MCF 10A (cell line): Measurements from ENCODE around the gene SLC17A9. TPM values are rescaled to one million over a fixed set of nuclear protein-coding genes. Genes with fewer than 3 reads are reported as not detected.

Source experiments
- BruUV-seq: library from RNA; stranded (reverse); fragments of 400-500 nt; replicated peaks from 2 replicates; lab custom pipeline; 2021; lab: Mats Ljungman, UMichigan
- CTCF ChIA-PET: fragments of 300-600 bp; sonication (Branson Sonifier 250); formaldehyde crosslinking; extraction: SDS; loops from one replicate; lab custom pipeline; 2021; ENCODE audit warnings: antibody characterized with exemption, inconsistent platforms; lab: Yijun Ruan, JAX
- POLR2A ChIA-PET: fragments of 300-600, 350-650 bp; sonication (Branson Sonifier 250); formaldehyde crosslinking; extraction: SDS; loops from one replicate; lab custom pipeline; 2020; ENCODE audit warnings: antibody characterized with exemption, inconsistent platforms; lab: Yijun Ruan, JAX
- DNase-seq: peaks from one replicate; pipeline ENCODE4 v3.0.0-alpha.2; 2018; ENCODE audit not compliant: unreplicated experiment
- H3K27ac Mint-ChIP-seq: one replicate; pipeline ENCODE4 v1.8.0; 2022; ENCODE audit warnings: mild to moderate bottlenecking, low read depth, mixed read lengths; ENCODE audit not compliant: unreplicated experiment
- H3K27me3 Mint-ChIP-seq: one replicate; pipeline ENCODE4 v1.8.0; 2022; ENCODE audit warnings: mixed read lengths; ENCODE audit not compliant: insufficient read depth, unreplicated experiment
- H3K36me3 Mint-ChIP-seq: one replicate; pipeline ENCODE4 v1.8.0; 2022; ENCODE audit warnings: mild to moderate bottlenecking, moderate library complexity, mixed read lengths; ENCODE audit not compliant: insufficient read depth, unreplicated experiment
- H3K4me1 Mint-ChIP-seq: one replicate; pipeline ENCODE4 v1.8.0; 2022; ENCODE audit warnings: mixed read lengths; ENCODE audit not compliant: insufficient read depth, unreplicated experiment
- H3K4me3 Mint-ChIP-seq: one replicate; pipeline ENCODE4 v1.8.0; 2022; ENCODE audit warnings: mild to moderate bottlenecking, moderate library complexity, mixed read lengths; ENCODE audit not compliant: unreplicated experiment
- H3K9me3 Mint-ChIP-seq: one replicate; pipeline ENCODE4 v1.8.0; 2022; ENCODE audit warnings: mixed read lengths; ENCODE audit not compliant: unreplicated experiment
- intact Hi-C: fragments of 100-400 bp; cut with micrococcal nuclease; formaldehyde crosslinking; loops from 2 replicates; pipeline ENCODE4 v1.14.1; 2022
- total RNA-seq: library from RNA; stranded (reverse); gene quantifications from 2 replicates; pipeline ENCODE4 v1.2.3, GENCODE V29; 2022
- TF ChIP-seq, protein P1 (sequence below): fragments of 200-600 bp; IDR thresholded peaks from one replicate; pipeline ENCODE4 v1.8.0; 2022; ENCODE audit warnings: antibody characterized with exemption, mild to moderate bottlenecking; ENCODE audit not compliant: unreplicated experiment

SLC17A9 gene
- total RNA-seq, 1 experiment from 2014 or later, result 0.07 TPM

- no TSS peak for BruUV-seq
- DNase-seq, result no peak
- no peak overlapping the region for H3K4me3 Mint-ChIP-seq
- peaks cover 7% of the 10 kb centered on the region for H3K27me3 Mint-ChIP-seq
- TF ChIP-seq, protein P1, sequence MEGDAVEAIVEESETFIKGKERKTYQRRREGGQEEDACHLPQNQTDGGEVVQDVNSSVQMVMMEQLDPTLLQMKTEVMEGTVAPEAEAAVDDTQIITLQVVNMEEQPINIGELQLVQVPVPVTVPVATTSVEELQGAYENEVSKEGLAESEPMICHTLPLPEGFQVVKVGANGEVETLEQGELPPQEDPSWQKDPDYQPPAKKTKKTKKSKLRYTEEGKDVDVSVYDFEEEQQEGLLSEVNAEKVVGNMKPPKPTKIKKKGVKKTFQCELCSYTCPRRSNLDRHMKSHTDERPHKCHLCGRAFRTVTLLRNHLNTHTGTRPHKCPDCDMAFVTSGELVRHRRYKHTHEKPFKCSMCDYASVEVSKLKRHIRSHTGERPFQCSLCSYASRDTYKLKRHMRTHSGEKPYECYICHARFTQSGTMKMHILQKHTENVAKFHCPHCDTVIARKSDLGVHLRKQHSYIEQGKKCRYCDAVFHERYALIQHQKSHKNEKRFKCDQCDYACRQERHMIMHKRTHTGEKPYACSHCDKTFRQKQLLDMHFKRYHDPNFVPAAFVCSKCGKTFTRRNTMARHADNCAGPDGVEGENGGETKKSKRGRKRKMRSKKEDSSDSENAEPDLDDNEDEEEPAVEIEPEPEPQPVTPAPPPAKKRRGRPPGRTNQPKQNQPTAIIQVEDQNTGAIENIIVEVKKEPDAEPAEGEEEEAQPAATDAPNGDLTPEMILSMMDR, result no peak
- H3K27ac Mint-ChIP-seq, result no peak overlapping the region
- ChIA-PET CTCF (interaction anchor here (0.6 to 2.7 kb wide), 14 partner anchors 9 to 796 kb away, joined by 3 to 32 read pairs (median 4); no protein-coding TSS in a partner anchor), POLR2A (interaction anchor here (1.1 kb wide), 1 partner anchor 71 kb away, joined by 3 read pairs; no protein-coding TSS in a partner anchor)
- intact Hi-C loops, result no loop called here
- no peaks in the 10 kb centered on the region for H3K36me3 Mint-ChIP-seq
- H3K9me3 Mint-ChIP-seq, result no peaks in the 10 kb centered on the region
- peaks cover 6% of the 10 kb centered on the region for H3K4me1 Mint-ChIP-seq
Measured at GRCh38 chr20:62970307-62971210, 18.1 kb downstream of the SLC17A9 start.

- Mint-ChIP-seq H3K27me3 (peaks cover 7% of the 10 kb centered on the region), H3K36me3 (no peaks in the 10 kb centered on the region), H3K4me1 (peaks cover 6% of the 10 kb centered on the region), H3K4me3 (no peak overlapping the region), H3K27ac (no peak overlapping the region), H3K9me3 (no peaks in the 10 kb centered on the region)
- BruUV-seq, result no TSS peak
- intact Hi-C loops, result no loop called here
- TF ChIP-seq, protein P1, result no peak
- DNase-seq, result no peak
- ChIA-PET CTCF (interaction anchor here (0.6 to 2.7 kb wide), 12 partner anchors 8 to 1046 kb away, joined by 3 to 32 read pairs (median 5); no protein-coding TSS in a partner anchor), POLR2A (interaction anchor here (1.1 kb wide), 1 partner anchor 72 kb away, joined by 3 read pairs; no protein-coding TSS in a partner anchor)
Measured at GRCh38 chr20:62971211-62971949, 18.9 kb downstream of the SLC17A9 start.

DNA sequence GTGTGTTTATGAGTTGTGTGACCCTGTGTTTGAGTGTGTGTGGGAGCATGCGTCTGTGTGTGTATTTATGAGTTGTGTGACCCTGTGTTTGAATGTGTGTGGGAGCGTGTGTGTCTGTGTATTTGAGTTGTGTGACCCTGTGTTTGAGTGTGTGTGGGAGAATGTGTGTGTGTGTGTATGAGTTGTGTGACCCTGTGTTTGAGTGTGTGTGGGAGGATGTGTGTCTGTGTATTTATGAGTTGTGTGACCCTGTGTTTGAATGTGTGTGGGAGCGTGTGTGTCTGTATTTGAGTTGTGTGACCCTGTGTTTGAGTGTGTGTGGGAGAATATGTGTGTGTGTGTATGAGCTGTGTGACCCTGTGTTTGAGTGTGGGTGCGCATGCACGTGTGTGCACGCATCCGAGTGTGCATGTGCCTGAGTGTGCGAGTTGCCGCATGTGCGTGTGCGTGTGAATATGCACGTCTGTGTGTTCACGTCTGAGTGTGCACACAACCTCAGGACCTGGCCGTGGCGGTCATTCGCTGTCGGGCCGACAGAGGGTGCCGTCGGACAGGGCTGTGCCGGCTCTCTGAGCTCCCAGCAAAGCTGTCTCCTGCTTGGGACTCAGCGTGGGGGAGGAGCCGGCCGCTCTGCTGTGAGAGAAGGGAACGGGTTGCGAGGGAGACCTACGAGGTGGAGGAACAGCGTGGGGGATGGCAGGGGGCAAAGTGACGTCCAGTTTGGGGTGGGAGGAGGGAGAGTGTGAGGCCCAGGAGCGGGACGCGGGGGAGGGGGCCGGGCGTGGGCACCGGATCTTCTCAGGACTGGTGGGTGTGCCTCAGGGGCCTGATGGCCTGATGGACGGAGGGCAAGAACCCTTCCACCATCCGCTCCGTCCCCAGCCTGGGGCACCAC is 19.7 kb downstream of the SLC17A9 start:
- Mint-ChIP-seq H3K9me3 (no peaks in the 10 kb centered on the region), H3K36me3 (no peaks in the 10 kb centered on the region), H3K27me3 (peaks cover 7% of the 10 kb centered on the region), H3K27ac (no peak overlapping the region), H3K4me1 (peaks cover 6% of the 10 kb centered on the region), H3K4me3 (peak overlapping the region; percentile 41)
- peak; percentile 74 for DNase-seq
- BruUV-seq, result no TSS peak
- TF ChIP-seq, protein P1, result peak; percentile 93
- ChIA-PET POLR2A (interaction anchor here (0.7 to 1.0 kb wide), 5 partner anchors 34 to 447 kb away, joined by 3 to 5 read pairs (median 4); partner anchors contain the start of gene GID8), CTCF (interaction anchor here (0.5 to 1.3 kb wide), 31 partner anchors 8 to 1046 kb away, joined by 3 to 11 read pairs (median 4); partner anchors contain the start of gene BHLHE23)
- intact Hi-C loops, result loop anchor here (1.0 kb wide), 1 partner anchor 37 kb away; no protein-coding TSS in a partner anchor
